GM19395 (cell line): ENCODE measurements around the gene MPZ.
"Not testable (repeated sequence)": the region's sequence is repeated elsewhere in the genome, so short reads cannot be mapped to it uniquely, and the experiment has no call there.

Source experiments
- ATAC-seq: cut with Tn5 transposase; IDR thresholded peaks from one replicate; pipeline ENCODE4 v1.9.1; 2021; ENCODE audit warnings: mild to moderate bottlenecking, moderate library complexity; ENCODE audit not compliant: unreplicated experiment

Gene MPZ

DNA sequence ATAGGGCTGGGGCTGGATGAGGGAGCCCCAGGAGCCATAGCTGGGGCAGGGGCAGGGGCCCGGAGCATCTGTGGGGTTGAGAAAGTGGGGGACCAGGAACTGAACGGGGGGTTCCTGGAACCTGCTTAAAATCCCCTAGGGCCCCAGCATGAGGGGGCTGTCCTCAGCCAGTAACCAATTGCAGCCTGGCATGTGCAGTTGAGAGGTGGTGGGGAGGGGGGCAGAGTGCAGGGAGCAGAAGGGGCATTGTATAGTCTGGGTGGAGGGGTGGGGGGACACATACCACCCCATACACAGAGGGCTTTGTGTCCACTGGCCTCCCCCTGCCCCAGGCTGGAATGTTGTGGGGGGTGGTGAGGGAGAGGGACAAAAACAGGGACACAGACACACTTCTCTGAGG lies at the start of gene MPZ:
Gene MPZ (minus strand): TSS at position 101 of the 400 bp plus-strand sequence. CDS start 63 bp downstream, at position 38.
- no peak for ATAC-seq

DNA sequence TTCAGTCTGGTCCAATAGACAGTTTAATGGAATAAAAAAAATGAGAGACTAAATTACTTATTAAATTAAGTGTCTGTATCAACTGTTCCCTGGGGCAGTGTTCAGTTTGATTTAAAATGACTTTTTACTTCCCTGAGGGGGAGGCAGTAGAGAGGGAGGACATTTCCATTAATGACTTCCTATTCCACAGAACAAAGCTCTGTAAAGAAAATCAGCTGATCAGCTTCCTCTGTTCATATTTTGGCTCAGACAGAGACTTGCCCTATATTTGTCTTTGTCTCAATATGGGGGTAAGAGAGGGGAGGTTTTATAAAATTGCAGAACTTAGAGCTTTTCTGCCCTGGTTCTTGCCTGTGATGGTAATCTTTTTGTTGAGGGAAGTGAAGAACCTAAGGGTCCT lies 49.5 kb upstream of the MPZ start:
- ATAC-seq, result no peak

DNA sequence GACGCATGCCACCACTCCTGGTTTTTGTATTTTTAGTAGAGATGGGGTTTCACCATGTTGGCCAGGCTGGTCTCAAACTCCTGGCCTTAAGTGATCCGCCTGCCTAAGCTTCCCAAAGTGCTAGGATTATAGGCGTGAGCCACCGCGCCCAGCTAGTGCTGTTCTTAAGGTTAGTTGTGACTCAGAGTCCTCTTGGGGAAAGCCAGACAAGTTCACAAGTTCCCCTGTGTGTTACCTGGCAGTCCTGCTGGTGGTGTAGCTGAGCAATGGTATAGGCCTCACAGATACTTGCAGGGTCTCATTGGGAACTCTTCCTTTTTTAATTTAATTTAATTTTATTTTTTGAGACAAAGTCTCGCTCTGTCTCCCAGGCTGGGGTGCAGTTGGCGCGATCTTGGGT lies 47.3 kb upstream of the MPZ start:
- ATAC-seq, result no peak

DNA sequence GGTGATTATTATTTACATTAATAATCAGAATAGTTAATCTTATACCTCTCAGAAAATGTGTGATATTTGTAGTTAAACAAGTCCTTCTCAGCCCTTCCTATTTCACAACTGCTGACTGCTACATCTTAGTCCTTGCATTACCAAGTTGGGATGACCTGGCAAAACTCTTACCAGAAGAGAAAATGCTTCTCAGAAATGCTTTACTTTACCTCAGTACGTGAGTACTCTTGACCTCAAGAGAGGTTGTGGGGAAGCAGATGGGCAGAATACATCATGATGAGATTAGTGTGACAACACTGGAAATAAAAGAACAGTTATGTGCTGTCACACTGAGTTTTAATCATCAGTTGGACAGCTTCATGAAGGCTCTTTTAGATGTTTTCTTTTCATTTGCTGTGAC lies 41.7 kb upstream of the MPZ start:
- ATAC-seq, result no peak

DNA sequence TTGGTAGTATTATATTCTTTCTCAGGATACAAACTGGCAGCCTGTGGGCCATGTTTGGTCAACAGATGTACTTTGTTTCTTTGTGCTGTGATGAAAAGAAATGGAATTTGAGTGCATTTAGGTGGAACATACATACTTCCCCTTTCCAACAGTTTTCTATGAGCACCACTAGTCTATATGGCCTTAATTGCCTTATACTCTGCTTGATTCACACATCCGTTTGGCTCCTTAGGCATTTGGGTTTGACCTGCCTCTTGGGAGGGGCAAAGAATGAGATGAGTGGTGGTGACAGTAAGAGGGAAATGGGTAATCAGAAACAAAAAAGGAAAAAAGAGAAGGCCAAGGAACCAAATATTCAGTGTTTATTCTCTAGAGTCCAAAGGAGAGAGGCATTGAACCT lies 40.9 kb upstream of the MPZ start:
- ATAC-seq, result no peak

DNA sequence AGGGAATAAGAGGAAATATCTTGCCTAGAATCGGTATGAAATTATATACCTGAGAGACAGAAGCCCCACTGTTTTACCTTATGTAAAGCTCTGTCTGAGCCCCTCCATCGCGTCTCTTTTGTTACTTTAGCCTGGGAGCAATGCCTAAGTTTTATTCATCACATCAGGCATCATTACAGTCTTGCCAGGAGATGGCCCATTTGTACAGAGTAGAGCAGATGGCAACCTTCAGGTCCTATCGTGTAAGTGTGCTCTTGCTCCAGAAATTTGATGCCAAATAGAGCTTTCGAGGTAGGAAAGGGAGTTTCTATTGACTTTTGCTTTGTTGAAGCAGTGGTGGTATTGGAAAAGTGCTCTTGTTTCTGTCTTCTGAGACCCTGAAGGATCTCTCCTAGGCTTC lies 33.1 kb upstream of the MPZ start:
- no peak for ATAC-seq

DNA sequence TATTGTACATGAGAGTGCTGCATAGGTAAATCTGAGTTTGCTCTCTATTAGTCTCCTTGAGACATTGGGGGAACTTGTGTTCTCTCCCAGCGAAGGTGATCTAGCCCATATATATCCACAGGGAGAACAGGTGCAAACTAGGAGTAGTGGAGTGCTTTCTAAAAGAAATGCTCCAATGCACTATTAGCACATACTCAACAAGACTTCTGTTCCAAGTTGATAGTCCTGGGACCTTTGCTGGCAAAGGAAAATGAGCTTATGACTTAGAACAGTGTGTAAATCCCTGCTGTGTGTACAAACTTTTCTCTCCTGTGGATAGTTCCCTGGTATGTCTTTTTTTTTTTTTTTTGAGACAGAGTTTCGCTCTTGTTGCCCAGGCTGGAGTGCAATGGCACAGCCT lies 32.4 kb upstream of the MPZ start:
- ATAC-seq, result no peak

DNA sequence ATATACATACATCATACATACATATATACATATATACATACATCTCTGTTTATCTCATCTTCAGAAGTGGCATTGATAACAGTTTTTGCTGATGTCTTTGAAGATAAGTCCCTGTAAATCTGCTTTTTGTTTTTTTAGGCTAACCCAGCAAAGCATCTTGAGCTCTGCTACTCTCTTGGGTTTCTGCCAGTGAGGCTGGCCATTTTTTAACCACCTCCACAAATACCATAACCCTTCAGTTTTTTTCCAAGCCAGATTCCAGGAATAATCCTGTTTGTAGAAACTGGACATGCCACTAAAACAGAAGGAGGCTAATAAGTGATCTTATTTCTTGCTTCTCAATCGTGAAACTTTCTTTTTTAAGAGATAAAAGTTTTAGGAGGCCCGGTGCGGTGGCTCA lies 26.0 kb upstream of the MPZ start:
- no peak for ATAC-seq

DNA sequence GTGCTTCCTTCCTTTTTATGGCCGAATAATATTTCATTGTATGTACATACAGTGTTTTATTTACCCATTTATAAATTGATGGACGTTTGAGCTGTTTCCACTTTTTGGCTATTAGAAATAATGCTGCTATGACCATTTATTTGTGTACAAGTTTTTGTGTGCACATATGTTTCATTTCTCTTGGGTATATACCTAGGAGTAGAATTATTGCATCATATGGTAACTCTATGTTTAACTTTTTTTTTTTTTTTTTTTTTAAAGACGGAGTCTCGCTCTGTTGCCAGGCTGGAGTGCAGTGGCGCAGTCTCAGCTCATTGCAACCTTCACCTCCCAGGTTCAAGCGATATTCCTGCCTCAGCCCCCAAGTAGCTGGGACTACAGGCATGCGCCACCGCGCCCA lies 23.4 kb upstream of the MPZ start:
- ATAC-seq, result no peak

DNA sequence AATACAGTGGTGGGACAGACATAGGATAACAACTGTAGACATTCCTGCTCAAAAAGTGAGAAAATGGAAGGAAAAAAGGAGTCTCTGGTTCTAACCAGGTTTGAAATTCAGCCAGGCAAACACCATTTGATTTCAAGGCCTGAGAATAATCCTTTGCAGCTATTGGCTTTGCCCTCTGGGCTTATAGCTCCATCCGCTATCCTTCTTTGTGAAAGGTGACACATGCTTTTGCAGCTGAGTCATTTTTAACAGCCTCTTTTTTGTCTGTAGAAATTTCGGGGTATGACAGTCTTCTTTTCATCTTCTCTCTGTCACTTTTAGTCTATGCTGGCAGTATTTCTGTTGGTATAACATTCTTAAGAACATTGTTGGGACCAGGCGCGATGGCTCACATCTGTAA lies 20.6 kb upstream of the MPZ start:
- ATAC-seq, result no peak

DNA sequence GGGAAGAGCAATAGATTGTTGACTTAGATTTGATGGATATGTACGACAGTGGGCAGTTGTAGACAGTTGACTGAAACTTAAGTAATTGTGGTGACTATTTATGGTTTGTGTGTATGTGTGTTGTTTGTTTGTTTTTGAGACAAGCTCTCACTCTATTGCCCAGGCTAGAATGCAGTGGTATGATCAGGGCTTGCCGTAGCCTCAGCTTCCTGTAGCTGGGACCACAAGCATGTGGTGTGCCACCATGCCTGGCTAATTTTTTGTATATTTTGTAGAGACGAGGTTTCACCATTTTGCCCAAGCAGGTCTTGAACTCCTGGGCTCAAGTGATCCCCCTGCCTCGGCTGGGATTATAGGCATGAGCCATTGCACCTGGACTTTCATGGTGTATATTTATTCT lies 14.3 kb upstream of the MPZ start:
- ATAC-seq, result no peak

DNA sequence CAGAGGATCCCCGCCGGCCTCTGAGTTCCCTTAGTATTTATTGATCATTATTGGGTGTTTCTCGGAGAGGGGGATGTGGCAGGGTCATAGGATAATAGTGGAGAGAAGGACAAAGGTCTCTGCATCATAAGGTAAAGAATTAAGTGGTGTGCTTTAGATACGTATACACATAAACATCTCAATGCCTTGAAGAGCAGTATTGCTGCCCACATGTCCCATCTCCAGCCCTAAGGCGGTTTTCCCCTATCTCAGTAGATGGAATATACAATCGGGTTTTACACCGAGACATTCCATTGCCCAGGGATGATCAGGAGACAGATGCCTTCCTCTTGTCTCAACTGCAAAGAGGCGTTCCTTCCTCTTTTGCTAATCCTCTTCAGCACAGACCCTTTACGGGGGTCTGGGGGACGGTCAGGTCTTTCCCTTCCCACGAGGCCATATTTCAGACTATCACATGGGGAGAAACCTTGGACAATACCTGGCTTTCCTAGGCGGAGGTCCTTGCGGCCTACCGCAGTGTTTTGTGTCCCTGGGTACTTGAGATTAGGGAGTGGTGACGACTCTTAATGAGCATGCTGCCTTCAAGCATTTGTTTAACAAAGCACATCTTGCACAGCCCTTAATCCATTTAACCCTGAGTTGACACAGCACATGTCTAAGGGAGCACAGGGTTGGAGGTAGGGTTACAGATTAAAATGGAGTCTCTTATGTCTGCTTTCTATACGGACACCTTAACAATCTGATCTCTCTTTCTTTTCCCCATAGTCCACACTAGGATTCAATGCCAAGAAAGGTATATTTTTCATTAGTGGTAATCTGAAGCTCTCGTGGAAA lies 6.3 kb upstream of the MPZ start:
- not testable (repeated sequence) for ATAC-seq

DNA sequence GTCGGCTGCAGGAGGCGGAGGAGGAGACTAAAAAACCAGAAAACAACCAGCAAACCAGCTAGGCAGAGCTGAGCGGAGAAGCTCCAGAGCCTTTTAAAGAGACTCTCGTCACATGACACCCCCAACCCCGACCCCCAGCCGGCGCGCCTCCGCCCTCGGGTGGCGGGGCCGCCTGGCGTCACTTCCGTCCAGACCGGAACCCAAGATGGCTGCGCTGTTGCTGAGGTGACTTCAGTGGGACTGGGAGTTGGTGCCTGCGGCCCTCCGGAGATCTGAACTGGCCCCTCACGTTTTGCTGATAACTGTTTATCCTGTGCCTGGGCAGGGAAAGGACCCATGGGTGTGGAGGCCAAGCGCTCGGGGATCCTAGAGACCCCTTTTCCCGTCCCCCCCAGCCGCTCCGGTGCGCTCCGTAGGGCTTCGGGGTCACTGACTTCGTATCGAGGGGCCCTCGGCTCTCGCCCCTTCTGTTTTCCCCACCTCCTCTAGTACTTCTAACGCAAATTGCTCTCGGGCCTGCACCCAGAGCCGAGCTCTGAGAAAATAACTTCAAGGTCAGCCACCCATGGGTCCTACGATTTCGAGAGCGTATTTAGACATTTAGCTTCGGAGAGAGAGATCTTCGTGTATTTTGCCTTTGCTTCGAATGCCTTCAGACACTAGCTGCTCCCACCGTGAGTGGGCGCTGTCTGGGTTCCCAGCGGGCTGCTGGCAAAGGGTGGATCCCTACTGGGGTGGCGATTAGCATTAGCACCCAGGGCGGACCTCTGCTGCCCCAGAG lies 4.6 kb upstream of the MPZ start, which contains the start of gene SDHC:
Gene SDHC (plus strand): TSS at position 181 of the 781 bp plus-strand sequence. CDS start 25 bp downstream, at position 206.
- peak; percentile 95 for ATAC-seq

DNA sequence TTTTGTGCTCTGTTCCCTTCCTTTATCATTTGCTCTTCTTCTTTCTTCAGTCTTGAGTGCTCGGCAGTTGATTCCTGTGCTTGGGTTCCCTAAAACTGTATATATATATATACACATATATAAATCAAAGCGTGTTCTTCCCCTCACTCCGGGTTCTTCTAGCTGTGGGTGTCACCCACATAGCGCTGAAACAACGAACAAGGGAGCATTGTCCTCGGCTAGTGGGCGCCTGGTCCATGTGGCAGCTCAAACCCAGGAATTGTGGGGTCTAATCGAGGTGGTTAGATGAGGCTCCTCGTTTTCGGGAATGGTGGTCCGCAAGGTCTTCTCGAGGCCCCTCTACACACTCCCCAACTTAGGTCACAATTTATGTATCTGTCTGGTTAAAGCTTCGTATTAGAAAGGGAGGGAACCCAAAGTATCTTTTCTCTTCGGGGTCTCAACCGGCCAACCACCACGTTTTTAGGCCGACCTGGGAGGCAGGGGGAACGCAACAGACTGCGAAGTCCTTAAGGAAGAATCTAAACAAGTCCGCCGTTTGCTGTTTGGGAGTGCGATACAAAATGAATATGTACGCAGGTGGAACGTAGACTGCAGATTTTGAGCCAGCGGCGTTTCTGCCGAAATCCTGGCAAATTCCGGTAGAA lies 3.9 kb upstream of the MPZ start:
- no peak for ATAC-seq

DNA sequence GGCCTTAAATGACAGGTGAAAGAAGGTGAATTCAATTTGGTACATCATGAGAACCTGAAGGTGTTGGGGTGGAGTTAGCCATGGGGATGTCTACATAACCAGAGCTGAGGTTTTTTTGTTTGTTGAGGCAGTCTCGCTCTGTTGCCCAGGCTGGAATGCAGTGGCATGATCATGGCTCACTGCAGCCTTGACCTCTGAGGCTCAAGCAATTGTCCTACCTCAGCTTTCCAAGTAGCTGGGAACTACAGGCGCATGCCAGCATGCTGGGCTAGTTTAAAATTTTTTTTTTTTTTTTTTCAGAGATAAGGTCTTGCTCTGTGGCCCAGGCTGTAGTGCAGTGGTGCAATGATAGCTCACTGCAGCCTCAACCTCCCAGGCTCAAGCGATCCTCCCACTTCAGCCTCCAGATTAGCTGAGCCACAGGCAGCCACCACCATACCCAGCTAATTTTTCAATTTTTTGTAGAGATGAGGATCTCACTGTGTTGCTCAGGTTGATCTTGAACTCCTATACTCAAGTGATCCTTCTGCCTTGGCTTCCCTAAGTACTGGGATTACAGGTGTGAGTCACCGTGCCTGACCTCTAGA lies 1.9 kb upstream of the MPZ start:
- no peak for ATAC-seq

DNA sequence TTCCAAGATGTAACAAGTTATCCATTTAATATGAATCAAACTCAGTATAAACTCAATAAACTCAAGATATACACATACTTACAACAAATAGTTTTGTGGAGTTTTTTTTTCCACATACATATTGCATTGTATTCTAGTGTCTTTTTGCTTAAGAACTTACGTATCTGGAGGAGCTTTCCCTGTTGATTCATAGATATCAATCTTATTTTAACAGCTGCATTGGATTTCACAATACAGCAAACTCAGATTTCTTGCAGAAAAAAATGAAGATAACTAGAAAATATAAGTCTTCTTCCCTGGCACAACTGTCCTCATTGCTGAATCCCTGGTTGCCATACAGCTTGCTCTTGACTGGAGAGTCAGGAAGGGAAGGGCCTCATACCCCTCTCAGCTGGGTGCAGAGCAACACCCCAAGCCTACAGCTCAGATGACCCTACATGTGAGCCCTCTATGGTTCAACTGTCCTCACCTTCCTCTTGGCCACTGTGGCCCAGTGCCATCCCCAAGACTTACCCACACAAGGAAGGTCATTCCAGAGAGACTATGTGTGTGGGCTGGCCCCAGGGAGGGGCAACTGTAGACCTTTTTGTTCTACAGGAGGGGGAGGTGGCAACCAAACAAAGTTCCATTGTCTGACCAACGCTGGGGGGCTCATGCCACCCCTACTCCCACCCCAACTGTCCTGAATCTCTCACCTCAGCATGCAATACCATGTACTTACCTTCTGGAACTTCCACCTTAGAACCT lies 1.7 kb downstream of the MPZ start:
- ATAC-seq, result no peak

DNA sequence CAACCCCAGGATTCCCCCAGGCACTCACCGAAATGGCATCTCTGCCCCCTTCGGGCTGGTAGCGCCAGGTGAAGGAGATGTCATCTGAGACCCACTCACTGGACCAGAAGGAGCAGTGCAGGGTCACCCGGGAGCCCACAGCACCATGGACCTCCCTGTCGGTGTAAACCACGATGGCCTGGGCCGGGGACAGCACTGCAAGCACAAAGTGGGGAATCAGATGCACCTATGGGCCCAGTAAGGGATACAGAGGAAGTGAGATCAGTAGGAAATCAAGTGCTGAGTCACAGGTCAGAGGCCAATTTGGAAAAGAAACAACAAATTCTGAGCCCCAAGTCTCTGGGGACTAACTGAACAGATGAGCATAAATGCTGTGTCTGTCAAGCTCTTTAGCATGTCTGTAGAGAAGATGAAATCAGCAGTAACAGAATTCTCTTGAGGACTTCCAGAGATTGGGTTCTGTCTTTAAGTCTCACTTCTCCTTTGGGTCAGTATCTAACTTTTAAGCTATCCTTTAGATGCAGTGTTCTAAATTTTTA lies 2.5 kb downstream of the MPZ start:
- ATAC-seq, result no peak

DNA sequence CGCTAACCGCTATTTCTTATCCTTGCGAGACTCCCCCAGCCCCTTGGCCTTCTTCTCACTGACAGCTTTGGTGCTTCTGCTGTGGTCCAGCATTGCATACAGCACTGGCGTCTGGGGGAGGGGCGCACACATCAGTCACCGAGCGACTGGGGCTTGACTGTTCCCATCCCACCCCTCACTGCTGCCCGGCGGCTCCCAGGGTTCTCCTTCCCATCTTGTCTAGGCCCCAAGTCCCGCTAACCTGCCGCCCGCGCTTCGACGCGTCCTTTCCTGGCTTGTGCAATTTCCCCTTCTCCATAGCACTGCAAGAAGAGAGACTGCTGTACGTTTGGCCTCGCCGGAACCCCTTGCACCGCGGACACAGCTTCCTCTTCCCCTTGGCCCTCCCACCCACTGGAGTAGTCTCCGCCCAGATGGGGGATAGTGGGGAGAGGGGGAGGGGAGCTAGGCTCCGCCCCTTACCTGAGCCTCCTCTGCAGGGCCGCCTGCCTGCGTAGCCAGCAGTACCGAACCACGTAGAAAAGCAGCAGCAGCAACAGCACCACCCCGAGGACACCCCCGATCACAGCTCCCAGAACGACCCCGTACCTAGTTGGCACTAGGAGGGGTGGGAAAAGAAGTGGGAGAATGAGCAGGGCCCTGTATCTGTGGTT lies 3.8 kb downstream of the MPZ start:
- ATAC-seq, result peak; percentile 80

DNA sequence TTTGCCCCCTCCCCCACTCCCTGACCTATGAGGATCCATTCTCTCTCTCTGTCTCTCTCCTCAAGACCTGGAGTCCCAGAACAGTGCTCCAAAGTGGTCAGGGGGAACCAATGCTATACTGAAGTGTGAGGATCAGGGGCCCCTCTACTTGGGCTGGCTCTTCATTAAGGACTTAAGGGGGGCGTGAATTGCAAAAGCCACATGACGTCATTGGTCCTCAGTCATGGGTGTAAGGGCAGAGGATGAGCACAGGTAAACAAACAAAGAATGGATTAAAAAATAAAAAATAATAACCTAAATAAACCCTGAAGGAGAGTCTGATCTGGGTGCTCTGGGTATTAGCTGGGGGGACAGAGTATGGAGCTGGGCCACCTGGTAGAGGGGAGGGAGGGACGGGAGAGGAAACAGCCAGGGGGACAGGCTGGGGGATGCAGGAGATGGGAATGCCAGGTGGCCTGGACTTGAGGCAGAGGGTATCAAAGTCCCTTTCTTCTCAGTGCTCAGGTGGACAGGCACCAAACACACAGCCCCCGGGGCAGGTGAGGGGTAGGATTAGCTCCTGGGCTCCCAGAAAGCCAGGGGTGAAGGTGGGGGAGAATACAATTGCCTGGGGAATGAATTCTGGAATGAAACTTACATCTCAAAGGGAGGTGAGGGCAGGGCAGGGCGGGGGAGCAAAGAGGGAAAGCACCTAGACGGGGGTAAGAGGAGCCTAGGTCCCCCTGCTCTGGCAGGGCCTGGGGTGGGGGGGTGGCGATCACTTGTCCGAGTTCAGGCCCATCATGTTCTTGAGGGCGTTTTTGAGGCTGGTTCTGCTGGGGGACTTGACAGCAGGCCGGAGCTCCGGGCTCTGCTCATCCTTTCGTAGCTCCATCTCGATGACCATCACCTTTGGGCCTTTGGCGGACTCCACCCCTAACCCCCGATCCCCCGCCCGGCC lies 4.6 kb downstream of the MPZ start:
- ATAC-seq, result peak; percentile 15
